A549 (cell line): Measurements from ENCODE around the gene CPAMD8.

Experiments
- CTCF ChIP-seq: fragments of >200 bp; sonication (Bioruptor Twin); formaldehyde crosslinking; IDR thresholded peaks from 3 replicates; pipeline ENCODE4 v1.5.1; 2016
- EHMT2 ChIP-seq: fragments of 200-600 bp; sonication (generic); IDR thresholded peaks from 2 replicates; pipeline ENCODE4 v1.6.1; 2016; ENCODE audit warnings: antibody characterized with exemption, low read depth, mild to moderate bottlenecking, moderate library complexity
- EP300 ChIP-seq, 2 experiments: fragments of >200 bp; sonication (Bioruptor Twin); formaldehyde crosslinking; IDR thresholded peaks; 2 replicates in 1 of 2; 3 replicates in 1 of 2; pipeline ENCODE4 v1.6.1; 2016 to 2017
- POLR2A ChIP-seq: IDR thresholded peaks from 2 replicates; pipeline ENCODE4 v1.6.1; 2012; ENCODE audit warnings: mild to moderate bottlenecking, low read length
- RAD21 ChIP-seq, 2 experiments: fragments of >200 bp in 1 of 2; sonication (Bioruptor Twin) in 1 of 2; formaldehyde crosslinking in 1 of 2; IDR thresholded peaks in 1 of 2; conservative IDR thresholded peaks in 1 of 2; 2 replicates in 1 of 2; 3 replicates in 1 of 2; pipeline ENCODE4 v1.6.1; 2012 to 2018; ENCODE audit warnings: inconsistent platforms in 1 of 2
- RFX5 ChIP-seq: fragments of 450-650 bp; IDR thresholded peaks from 2 replicates; pipeline ENCODE4 v1.7.1; 2014; ENCODE audit warnings: antibody characterized with exemption, mild to moderate bottlenecking, moderate library complexity
- RNF2 ChIP-seq: fragments of 200-600 bp; sonication (generic); IDR thresholded peaks from 2 replicates; pipeline ENCODE4 v1.6.1; 2016; ENCODE audit warnings: low read depth, mild to moderate bottlenecking, antibody characterized with exemption, moderate library complexity, borderline replicate concordance
- SMC3 ChIP-seq: fragments of >200 bp; sonication (Bioruptor Twin); formaldehyde crosslinking; IDR thresholded peaks from 3 replicates; pipeline ENCODE4 v1.6.1; 2018; ENCODE audit warnings: inconsistent platforms
- TP53 ChIP-seq: fragments of 250-450 bp; sonication (Bioruptor Pico); IDR thresholded peaks from 2 replicates; pipeline ENCODE4 v1.5.0; 2021; ENCODE audit warnings: mild to moderate bottlenecking, moderate library complexity
- ZSCAN20 ChIP-seq: fragments of 250-450 bp; sonication (Bioruptor Pico); IDR thresholded peaks from 2 replicates; pipeline ENCODE4 v1.8.0; 2022; ENCODE audit warnings: mild to moderate bottlenecking, moderate library complexity
- TF ChIP-seq, protein P1 (sequence below): fragments of 450-650 bp; IDR thresholded peaks from 2 replicates; pipeline ENCODE4 v1.6.1; 2014; ENCODE audit warnings: antibody characterized with exemption

GRCh38 chr19:16901491-16902175 is 125.0 kb downstream of the CPAMD8 start:
- TF ChIP-seq CTCF (no peak), RAD21 (conservative IDR thresholded peaks at IDR 0.05 in 1 of 2, IDR thresholded peaks at IDR 0.05 in 1 of 2) (no peak), POLR2A (no peak), SMC3 (no peak), RNF2 (no peak), ZSCAN20 (CRISPR knock-in tag) (no peak), TP53 (CRISPR knock-in tag) (no peak), EHMT2 (no peak), EP300 (IDR thresholded peaks at IDR 0.05) (no peak), RFX5 (no peak)
- TF ChIP-seq, protein P1, sequence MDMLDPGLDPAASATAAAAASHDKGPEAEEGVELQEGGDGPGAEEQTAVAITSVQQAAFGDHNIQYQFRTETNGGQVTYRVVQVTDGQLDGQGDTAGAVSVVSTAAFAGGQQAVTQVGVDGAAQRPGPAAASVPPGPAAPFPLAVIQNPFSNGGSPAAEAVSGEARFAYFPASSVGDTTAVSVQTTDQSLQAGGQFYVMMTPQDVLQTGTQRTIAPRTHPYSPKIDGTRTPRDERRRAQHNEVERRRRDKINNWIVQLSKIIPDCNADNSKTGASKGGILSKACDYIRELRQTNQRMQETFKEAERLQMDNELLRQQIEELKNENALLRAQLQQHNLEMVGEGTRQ = no peak
